ENCODE measurements around the gene ERCC6L2.

ERCC6L2 gene

DNA sequence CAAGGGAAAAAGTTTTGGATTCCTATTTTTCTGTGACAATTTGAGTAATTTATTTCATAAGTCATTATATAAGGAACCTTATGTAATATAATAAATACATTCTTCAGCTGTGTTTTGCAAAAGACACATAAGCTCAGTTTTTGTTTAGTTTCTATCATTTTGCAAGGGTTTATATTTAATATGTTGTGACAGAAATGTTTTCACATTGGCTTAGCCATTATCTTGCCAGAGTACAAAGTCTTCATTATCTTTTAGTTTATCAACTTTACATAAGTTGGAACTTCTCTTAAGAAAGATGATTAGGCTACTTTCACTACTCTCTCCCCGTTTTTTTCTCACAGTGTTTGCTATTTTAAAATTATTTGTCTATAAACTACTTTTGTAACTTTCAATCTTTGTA is 54.8 kb downstream of the ERCC6L2 start:
- no peak for DNase-seq

DNA sequence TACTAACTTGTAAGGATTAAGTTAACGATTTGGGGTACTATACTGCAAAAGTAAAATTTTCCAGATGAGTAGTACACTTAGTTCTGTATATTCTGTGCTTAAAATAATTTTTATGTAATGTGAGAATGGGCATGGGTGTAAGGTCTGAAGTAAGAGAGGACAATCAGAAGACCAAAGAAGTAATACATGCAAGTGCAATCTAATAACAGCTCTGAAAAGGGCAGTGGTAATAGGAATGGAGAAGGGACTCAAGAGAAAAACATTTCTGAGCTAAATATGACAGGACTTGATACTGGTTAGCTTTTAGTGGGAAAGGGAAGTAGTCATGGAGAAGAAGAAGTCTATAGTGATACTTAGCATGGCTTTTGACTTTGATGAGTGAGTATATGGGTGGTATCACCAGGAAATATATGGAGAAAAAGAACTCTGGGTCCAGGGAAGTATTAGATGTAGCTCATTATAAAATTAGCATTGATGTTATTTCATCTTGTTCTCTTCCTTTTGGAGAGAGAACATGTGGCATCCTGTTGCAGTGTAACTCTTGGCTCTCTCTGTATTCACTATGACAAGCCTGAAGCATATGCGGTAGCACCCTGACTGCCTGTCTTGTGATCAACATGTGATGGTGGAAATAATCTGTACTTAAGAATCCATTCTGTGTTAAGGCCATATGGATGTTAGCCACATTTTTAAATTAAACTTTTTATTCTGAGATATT is 60.5 kb downstream of the ERCC6L2 start:
- no peak for DNase-seq

DNA sequence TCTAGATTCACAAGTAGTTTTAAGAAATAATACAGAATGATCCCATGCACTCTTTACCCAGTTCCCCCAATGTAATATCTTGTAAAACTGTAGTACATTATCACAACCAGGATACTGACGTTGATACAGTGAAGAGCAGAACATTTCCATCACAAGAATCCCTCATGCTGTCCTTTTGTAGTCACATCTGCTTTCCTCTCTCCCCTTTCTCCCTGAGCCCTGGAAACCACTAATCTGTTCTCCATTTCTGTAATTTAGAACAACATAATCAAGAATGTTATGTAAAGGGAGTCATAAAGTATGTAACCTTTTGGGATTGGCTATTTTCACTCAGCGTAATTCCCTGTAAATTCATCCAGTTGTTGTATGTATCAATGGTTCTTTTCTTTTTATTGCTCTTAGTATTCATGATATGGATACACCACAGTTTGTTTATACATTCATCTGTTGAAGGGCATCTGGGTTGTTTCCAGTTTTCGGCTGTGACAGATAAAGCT is 61.1 kb downstream of the ERCC6L2 start:
- DNase-seq, result no peak

DNA sequence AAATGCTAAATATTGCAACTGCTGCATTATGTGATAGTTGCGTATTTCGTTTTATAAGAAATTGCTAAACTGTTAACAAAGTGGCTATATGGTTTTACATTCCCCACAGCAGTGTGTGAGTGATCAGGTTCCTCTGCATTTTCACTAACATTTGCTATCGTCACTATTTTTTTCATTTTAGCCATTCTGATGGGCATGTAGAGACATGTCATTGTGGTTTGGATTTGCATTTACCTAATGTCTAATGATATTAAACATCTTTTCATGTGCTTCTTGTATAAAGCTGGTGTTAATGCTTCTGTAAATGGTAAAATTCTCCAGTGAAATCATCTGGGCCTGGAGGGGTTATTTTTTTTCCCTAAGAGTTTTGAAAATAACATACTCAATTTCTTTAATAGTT is 61.6 kb downstream of the ERCC6L2 start:
- no peak for DNase-seq

DNA sequence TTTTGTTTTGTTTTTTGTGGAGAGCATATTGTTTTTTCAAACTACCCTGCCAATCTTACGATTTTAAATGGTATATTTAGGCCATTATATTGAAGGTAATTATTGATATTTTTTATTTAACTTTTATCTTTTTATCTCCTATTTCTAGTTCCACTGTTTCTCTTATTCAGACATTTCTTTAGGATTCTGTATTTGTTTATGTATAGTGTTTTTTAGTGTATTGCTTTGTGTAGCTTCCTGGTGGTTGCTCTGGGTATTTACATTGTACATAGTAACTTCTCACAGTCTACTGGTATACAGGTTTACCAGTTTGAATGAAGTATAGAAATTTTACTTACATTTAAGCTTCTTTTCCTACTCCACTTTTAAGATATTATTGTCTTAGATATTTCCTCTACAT is 63.2 kb downstream of the ERCC6L2 start:
- no peak for DNase-seq

DNA sequence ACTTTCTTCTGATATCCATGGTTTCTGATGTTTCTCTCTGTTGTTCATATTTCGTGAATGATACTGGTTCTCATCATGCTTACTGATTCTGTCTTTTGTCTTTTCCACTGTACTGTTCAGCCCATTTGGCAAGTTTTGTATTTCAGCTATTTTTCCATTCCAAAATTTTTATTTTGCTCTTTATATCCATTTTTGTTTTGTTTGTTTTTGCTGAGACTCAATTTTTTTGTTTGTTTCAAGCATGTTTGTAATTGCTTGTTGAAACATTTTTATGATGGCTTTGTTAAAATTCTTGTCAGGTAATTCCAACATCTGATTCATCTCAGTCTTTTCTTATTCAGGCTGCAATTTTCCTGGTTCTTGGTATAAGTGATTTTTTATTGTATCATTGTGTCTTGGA is 64.0 kb downstream of the ERCC6L2 start:
- no peak for DNase-seq

DNA sequence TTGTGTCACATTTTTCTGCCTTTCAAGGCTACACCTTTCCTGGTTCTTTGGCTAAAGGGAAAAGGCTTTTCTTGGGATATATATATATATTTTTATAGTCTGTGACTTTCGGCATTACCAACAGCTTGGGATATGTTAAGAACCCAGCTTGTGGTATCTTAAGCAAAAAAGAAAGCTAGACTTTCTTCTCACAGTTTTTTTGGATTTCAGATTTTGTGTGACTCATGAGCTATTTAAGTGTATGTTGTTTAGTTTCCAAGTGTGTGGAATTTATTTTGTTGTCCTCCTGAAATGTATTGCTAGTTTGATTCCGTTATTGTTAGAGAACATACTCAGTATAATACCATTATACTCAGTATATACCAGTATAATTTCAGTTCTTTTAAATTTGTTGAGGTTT is 64.8 kb downstream of the ERCC6L2 start:
- no peak for DNase-seq

DNA sequence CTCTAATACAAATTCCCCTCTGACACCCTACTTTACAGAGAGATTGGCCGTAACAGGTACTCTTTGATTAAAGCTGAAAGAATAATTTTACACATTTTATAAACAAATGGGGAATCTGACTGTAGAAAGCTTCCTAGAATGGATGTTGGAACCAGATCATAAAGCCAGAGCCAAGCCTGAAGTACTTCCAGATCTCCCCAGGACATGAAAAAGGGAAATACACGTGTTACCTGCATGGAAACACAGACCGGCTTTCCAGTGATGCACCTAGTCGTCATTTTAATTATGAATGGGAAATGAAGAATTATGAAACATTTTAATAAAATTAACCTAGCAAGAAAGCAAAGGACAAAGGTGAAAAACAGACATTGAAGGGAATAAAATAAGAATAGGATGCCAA is 66.5 kb downstream of the ERCC6L2 start:
- DNase-seq, result no peak

DNA sequence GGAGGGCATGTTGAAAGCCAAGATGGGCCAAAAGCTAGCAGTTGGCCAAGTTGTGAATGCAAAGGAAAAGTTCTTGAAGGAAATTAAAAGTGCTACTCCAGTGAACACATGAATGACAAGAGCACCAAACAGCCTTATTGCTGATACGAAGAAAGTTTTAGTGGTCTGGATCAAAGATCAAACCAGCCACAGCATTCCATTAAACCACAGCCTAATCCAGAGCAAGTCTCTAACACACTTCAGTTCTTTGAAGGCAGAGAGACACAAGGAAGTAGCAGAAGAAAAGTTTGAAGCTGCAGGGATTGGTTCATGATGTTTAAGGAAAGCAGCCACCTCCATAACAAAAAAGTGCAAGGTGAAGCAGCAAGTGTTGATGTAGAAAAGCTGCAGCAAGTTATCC is 71.6 kb downstream of the ERCC6L2 start:
- DNase-seq, result no peak

DNA sequence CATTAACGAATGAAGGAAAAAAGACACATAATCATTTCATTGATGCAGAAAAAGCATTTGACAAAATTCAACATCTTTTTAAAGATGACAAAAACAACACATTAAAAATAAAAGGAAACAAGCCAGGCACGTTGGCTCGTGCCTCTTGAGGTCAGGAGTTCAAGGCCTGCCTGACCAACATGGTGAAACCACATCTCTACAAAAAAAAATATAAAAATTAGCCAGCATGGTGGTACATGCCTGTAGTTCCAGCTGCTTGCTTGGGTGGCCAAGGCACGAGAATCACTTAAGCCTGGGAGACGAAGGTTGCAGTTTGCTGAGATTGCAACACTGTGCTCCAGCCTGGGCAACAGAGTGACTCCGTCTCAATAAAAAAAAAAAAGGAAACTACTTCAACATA is 77.0 kb downstream of the ERCC6L2 start:
- no peak for DNase-seq

DNA sequence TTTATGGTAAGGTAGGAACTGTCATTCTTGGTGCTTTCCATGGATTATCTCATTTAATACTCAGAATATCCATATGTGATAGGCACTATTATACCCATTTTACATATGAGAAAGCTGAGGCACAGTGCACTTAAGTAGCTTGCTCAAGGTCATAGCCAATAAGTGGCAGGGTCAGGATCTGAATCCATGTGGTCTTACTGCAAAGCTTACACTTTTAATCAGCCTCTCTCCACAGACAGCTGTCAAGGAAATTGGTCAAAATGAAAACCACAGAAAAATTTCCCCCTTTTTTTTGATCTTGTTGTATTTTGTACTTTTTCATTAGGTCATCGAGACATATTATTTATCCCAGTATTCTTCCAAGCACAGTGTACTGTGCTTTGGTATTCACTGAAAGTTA is 78.5 kb downstream of the ERCC6L2 start:
- DNase-seq, result no peak

DNA sequence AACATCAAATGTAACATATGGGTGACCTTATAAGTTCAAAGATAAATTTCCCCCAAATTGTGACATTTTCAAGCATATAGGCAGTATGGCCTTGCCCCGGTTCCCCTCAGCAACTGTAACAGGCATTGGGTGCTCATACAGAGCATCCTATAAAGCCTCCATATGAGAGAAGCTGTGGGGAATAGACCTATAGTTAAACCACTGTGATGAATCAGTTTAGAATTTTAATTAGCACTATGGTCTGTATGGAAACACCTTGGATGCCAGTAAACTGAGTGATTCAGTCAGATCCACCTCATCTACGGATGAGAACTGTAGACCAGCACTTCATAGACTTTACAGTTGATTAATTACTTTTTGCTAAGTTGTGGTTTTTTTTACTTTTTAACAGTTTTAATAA is 79.4 kb downstream of the ERCC6L2 start:
- DNase-seq, result no peak

DNA sequence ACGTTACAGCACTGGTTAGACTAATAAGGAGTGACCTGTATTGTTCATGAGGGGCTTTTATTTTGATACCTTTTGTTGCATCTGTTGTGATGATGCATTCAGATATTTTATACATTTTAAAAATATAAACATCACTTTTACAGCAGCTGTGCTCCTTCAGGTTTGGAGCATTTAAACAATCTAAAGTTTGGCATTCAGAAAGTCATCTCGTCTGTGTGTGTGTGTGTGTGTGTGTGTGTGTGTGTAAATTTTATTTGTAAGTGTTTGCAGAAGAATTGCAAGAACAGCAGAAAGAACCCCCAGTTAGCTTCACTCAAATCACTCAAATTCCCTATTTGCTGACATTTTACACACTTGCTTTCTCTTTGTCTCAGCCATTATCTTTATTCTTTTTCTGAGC is 87.4 kb downstream of the ERCC6L2 start:
- DNase-seq, result no peak

DNA sequence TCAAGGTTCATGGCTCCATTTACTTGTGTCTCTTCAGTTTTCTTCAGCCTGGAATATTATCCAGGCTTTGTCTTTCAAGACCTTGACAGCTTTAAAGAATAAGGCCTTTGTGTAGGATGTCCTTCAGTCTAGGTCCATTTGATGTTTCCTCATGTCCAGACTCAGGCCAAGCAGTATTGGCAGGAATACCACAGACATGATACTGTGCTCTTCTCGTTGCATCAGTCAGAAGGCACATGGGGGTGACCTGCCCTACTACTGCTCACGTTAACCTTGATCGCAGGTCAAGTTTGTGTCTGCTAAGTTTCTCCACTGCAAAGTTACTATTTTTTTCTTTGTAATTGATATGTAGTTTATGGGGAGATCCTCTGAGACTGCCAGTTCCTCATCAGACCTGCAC is 88.2 kb downstream of the ERCC6L2 start:
- no peak for DNase-seq

DNA sequence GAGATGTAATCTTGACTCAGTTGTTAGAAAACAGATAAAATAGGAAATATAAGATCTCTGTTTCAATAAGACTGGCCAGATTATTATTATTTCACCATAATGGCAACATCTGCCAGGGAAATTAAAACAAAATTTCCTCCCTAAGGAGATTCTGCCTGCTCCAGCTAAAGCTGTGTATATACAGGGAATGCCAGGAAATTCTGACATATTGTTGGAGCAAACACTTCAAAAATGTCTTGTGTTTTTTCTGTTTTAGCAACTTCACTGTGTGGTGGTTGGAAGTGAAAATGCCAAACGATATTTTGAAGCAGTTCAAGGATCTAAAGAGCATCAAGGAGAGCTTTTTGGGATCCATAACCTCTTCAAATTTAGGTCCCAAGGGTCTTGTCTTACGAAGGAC is 90.8 kb downstream of the ERCC6L2 start:
- no peak for DNase-seq

DNA sequence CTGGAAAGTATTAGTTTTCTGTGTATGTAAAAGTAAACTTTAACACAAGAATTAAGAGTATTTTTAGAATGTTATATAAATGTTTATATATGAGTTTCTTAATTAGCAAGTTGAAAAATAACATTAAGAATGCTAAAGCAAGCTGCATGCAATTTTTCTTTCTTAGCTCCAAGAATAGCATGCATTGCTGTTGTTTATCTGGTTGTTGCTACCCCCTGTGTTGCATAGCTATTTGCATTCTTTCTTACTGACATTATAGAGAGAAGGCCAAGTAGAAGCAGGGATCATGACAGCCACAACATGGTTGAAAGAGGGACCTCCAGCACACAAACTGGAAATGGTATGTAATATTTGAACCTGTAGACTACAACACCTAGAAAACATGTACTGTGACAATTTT is 94.8 kb downstream of the ERCC6L2 start:
- no peak for DNase-seq

DNA sequence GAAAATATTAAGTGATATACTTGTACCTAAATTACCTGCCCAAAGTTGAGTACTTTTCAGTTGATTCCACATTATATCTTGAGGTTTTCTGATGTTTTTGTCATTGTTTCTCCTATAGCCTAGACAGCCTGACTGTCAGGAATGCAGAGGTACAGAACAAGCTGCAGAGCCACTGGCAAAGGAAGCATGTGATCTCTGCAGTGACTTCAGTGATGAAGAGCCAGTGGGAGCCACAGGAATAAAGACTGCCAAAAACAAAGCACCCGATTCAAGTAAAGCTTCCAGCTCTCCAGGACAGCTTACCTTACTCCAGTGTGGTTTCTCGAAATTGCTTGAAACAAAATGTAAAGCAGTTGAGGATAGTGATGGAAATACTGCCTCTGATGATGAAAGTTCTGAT is 96.3 kb downstream of the ERCC6L2 start:
- no peak for DNase-seq

DNA sequence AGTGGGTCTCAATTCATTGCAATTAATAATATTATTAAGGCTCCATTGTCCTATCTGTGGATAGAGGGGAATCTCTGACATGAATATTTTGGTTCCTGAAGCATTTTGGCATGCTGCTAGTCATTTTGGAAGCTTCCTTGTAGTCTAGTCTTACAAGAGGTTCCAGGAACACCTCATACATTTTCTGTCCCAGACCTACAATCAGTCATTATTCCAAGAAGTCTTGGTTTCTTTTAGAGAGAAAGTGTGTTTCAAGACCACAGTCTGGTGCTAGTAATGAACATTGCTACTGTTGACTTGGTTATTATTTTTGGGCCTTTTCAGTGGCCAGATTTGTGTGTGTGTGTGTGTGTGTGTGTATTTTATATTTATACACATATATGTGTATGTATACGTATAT is 98.9 kb downstream of the ERCC6L2 start:
- no peak for DNase-seq

DNA sequence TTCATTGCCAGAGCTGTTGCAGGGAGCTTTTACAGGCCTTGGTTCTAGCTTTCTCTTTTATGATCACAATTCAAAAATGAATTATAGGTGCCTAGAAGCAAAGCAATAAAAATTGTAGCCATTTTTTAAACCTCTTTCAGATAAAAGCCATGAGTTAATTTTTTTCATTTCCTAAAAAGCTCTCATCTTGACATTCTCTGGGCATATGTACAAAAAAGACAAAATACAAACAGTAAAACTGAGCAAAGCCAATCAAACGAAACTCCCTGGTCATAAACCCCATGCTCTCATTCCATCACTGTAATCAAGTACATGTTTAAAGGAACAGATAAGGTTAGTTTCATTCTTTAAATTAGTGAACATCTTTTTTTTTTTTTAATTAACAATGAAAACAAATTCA is 101.9 kb downstream of the ERCC6L2 start:
- DNase-seq, result no peak

DNA sequence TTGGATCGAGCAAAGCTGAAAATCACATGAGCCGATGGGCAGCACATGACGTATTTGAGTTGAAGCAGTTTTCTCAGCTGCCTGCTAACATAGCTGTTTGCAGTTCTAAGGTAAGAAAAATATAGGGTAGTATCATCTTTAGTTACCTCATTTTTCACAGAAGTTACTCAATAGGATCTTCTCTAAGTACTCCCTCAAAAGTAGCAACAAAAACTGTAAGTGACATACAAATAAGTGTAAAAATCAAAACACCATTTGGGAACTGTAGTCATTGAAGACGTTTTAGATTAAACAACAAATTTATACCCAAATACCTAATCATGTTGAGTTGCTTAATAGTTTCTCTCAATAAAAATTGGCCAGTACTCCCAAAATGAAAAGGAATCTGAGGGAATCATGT is 102.6 kb downstream of the ERCC6L2 start:
- no peak for DNase-seq

DNA sequence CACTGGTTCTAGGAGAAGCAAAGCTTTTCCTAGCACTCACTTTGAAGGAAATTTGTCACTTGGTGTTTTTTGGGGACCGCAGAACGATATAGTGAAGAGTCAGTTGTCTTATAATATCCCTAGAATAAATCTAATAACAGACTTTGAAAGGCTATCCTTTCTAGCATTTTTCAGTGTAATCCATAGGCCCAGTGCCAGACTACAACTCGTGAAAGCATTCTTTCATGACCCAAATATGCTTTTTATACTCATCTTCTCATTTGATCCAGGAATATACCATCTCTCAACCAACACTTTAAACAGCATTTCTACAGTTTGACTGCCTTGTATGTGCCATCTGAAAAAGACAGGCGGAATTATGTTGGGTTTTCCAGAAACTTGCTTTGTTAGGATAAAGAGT is 104.0 kb downstream of the ERCC6L2 start:
- no peak for DNase-seq

DNA sequence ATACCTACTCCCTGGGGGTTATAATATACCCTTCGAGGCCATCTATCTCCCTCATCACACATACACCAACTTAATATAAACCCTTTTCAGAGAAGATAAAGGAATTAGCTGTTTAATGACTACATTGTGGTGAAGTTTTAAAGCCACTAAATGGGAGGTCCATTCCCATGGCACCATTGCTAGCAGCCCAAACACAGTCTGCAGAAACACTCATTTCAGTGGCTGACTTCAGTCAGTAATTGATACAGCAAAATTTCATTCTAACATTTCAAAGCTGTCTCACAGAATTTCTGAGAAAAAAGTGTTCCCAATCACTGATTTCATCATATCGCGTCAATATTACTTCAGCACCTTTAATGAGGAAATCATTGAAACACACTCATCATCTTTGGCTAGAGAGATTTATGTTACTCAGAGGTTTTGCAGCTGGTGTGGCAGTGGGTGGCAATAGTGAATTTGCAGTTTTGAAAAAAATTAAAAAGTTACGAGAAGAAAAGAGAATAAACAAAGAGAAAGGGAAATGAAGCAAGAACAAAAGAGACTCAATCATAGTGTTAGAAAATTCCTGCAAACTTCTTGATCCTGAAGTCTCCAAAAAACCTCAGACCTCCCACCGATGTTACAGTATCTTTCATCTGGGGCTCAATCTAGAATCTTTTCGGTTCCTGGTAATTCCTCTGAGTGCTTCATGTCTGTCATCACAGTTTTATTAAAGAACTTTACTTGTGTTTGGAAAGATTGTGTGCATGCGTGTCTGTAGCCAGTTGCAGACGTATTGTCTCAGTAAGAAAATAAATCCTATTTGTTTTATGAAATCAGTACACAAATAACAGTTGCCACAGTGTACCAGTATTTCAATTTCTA is 105.0 kb downstream of the ERCC6L2 start:
- DNase-seq, result no peak

DNA sequence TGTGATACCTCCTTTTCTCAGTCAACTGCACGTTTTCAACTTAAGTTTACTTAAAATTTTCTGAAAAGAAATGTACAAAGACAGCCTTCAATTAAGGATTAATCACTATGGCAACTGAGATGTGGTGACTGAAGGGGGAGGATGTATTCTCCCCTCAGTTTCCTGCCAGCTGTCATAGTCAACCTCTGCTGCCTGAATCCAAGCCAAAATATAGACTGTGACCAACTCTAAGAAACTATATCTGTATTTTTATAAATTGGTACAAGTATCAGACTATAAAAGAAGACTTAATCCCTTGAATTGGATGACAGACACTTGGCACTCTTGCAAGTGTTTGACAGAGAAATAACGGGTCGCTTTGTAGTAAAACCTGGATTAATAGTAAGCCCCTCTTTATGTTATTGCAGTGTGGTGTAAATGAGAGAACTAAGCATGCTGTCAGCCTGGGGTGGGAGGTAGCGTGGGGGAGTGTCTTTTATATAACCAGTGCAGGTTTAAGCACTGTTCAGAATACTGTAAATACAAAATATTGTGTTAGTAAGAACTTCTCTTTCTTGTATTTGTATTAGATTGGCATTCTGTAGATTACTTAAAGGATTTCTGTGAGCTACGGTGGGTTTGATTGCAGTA is 106.4 kb downstream of the ERCC6L2 start:
- peak; percentile 36 for DNase-seq
